Mesodermal cell (in vitro differentiated cells): ENCODE data around the gene PGM1. TPM values are rescaled to one million over a fixed set of nuclear protein-coding genes. Genes with fewer than 3 reads are reported as not detected.

Experiments used
- H3K27ac ChIP-seq: 2 replicates; pipeline ENCODE4 v1.7.0; 2013; ENCODE audit warnings: mild to moderate bottlenecking, low read depth, low read length, moderate library complexity; ENCODE audit not compliant: severe bottlenecking
- H3K36me3 ChIP-seq: 2 replicates; pipeline ENCODE4 v1.7.1; 2013; ENCODE audit warnings: mild to moderate bottlenecking, low read length, moderate library complexity; ENCODE audit not compliant: control insufficient read depth, insufficient read depth
- H3K4me1 ChIP-seq: one replicate; pipeline ENCODE4 v1.7.1; 2013; ENCODE audit warnings: mild to moderate bottlenecking, low read length; ENCODE audit not compliant: insufficient read depth, control insufficient read depth, poor library complexity, severe bottlenecking
- H3K4me3 ChIP-seq: 2 replicates; pipeline ENCODE4 v1.7.0; 2013; ENCODE audit warnings: low read length, control low read depth, mild to moderate bottlenecking; ENCODE audit not compliant: insufficient read depth, poor library complexity, severe bottlenecking; ENCODE audit errors: extremely low read depth
- H3K9me3 ChIP-seq: 2 replicates; pipeline ENCODE4 v1.7.1; 2013; ENCODE audit warnings: mild to moderate bottlenecking, low read length, moderate library complexity; ENCODE audit not compliant: control insufficient read depth
- WGBS, 2 experiments: methylation state at CpG; one replicate each; pipeline ENCODE4 v1.1.5; 2013; ENCODE audit warnings: missing lambda C conversion rate in 2 of 2; ENCODE audit not compliant: insufficient coverage in 2 of 2; 5-methylcytosine and 5-hydroxymethylcytosine counted together
- polyA plus RNA-seq, 2 experiments: library from polyadenylated mRNA; stranded (reverse); fragments of 50-300 nt; gene quantifications; one replicate each; pipeline ENCODE4 v1.2.3, GENCODE V29; 2013

The PGM1 gene
- polyA plus RNA-seq (2013, experiment 1 of 2), result 51.2 TPM
- polyA plus RNA-seq (2013, experiment 2 of 2), result 45.4 TPM

GRCh38 chr1:63593303-63593885 lies at the start of gene PGM1:
Gene PGM1, plus strand, starts transcription at chr1:63593411. Its CDS starts 78 bp downstream, at chr1:63593489.
- no peaks in the 10 kb centered on the region for H3K4me1 ChIP-seq
- peak within 1 kb of the TSS; percentile 67 for H3K4me3 ChIP-seq
- 0% methylated on average over 43 to 58 of the region's 64 CpGs for WGBS, 2 experiments
- H3K9me3 ChIP-seq, result no peaks in the 10 kb centered on the region
- peak within 1 kb of the TSS; percentile 65 for H3K27ac ChIP-seq
- H3K36me3 ChIP-seq, result peaks cover 5% of the 10 kb centered on the region

- H3K4me3 ChIP-seq, result no peak overlapping the region
- H3K27ac ChIP-seq, result no peak overlapping the region
- H3K9me3 ChIP-seq, result no peaks in the 10 kb centered on the region
- no peaks in the 10 kb centered on the region for H3K36me3 ChIP-seq
- no peaks in the 10 kb centered on the region for H3K4me1 ChIP-seq
Observed at GRCh38 chr1:63545780-63546179, 47.4 kb upstream of the PGM1 start.

GRCh38 chr1:63547621-63548294 lies 45.5 kb upstream of the PGM1 start:
- Histone ChIP-seq H3K4me1 (no peaks in the 10 kb centered on the region), H3K4me3 (no peak overlapping the region), H3K9me3 (no peaks in the 10 kb centered on the region), H3K36me3 (no peaks in the 10 kb centered on the region), H3K27ac (no peak overlapping the region)
- 91 to 100% methylated on average over 1 to 2 of the region's 2 CpGs for WGBS, 2 experiments

- Histone ChIP-seq H3K4me3 (no peak overlapping the region), H3K36me3 (no peaks in the 10 kb centered on the region), H3K9me3 (no peaks in the 10 kb centered on the region), H3K27ac (no peak overlapping the region), H3K4me1 (no peaks in the 10 kb centered on the region)
- WGBS, 2 experiments, result no CpG with 5 or more reads among the region's 2 CpGs
Observed at GRCh38 chr1:63548303-63548702, 44.9 kb upstream of the PGM1 start.

- Histone ChIP-seq H3K4me3 (no peak overlapping the region), H3K27ac (no peak overlapping the region), H3K9me3 (no peaks in the 10 kb centered on the region), H3K36me3 (no peaks in the 10 kb centered on the region), H3K4me1 (no peaks in the 10 kb centered on the region)
- WGBS, 2 experiments, result 96 to 97% methylated on average over 12 of the region's 13 CpGs
Observed at GRCh38 chr1:63548877-63549276, 44.3 kb upstream of the PGM1 start.

- Histone ChIP-seq H3K9me3 (no peaks in the 10 kb centered on the region), H3K36me3 (no peaks in the 10 kb centered on the region), H3K4me1 (no peaks in the 10 kb centered on the region), H3K27ac (no peak overlapping the region), H3K4me3 (no peak overlapping the region)
Observed at GRCh38 chr1:63555480-63555879, 37.7 kb upstream of the PGM1 start.

GRCh38 chr1:63557365-63557987 lies 35.7 kb upstream of the PGM1 start:
- WGBS, 2 experiments, result 60 to 66% methylated on average over 1 to 4 of the region's 6 CpGs
- Histone ChIP-seq H3K27ac (no peak overlapping the region), H3K4me1 (no peaks in the 10 kb centered on the region), H3K9me3 (no peaks in the 10 kb centered on the region), H3K36me3 (no peaks in the 10 kb centered on the region), H3K4me3 (no peak overlapping the region)

- WGBS, 2 experiments, result no CpG with 5 or more reads among the region's 2 CpGs
- H3K36me3 ChIP-seq, result no peaks in the 10 kb centered on the region
- no peaks in the 10 kb centered on the region for H3K9me3 ChIP-seq
- no peaks in the 10 kb centered on the region for H3K4me1 ChIP-seq
- H3K4me3 ChIP-seq, result no peak overlapping the region
- no peak overlapping the region for H3K27ac ChIP-seq
Observed at GRCh38 chr1:63559357-63559756, 33.9 kb upstream of the PGM1 start.

GRCh38 chr1:63563745-63564144 lies 29.5 kb upstream of the PGM1 start:
- H3K9me3 ChIP-seq, result no peaks in the 10 kb centered on the region

GRCh38 chr1:63569068-63569467 lies 24.1 kb upstream of the PGM1 start:
- H3K4me1 ChIP-seq, result no peaks in the 10 kb centered on the region
- WGBS, 2 experiments, result 83% methylated on average over 1 of the region's 4 CpGs; no CpG with 5 or more reads in 1 of the 2 experiments
- no peak overlapping the region for H3K4me3 ChIP-seq
- no peak overlapping the region for H3K27ac ChIP-seq
- H3K36me3 ChIP-seq, result no peaks in the 10 kb centered on the region
- H3K9me3 ChIP-seq, result no peaks in the 10 kb centered on the region

More at GRCh38 chr1:63563745-63564144, 29.5 kb upstream of the PGM1 start:
- no peaks in the 10 kb centered on the region for H3K4me1 ChIP-seq
- H3K27ac ChIP-seq, result no peak overlapping the region
- H3K36me3 ChIP-seq, result no peaks in the 10 kb centered on the region
- H3K4me3 ChIP-seq, result no peak overlapping the region
